ENCODE results near the gene OR8K5. TPM values are rescaled to one million over a fixed set of nuclear protein-coding genes. Genes with fewer than 3 reads are reported as not detected.

The OR8K5 gene
- total RNA-seq, 1 donor from 2014 or later: not detected

DNA sequence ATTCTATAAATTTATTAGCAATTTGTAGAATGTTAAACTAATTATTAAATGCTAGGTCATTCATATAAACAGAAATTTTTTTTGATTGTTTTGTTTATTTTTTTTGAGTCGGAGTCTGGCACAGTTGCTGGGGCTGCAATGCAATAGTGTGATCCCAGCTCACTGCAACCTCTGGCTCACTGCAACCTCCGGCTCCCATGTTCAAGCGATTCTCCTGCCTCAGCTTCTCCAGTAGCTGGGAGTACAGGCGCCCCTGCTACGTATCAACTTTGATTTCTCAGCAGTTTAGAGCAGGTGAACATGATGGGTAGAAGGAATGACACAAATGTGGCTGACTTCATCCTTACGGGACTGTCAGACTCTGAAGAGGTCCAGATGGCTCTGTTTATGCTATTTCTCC is 38.0 kb downstream of the OR8K5 start, which contains the start of gene OR8H3:
Gene OR8H3 (plus strand): TSS at position 301 of the 400 bp plus-strand sequence. CDS start 0 bp downstream, at position 301.
- no peak for TF ChIP-seq EZH2phosphoT487 (IDR thresholded peaks at IDR 0.05)
- TF ChIP-seq, protein P1, sequence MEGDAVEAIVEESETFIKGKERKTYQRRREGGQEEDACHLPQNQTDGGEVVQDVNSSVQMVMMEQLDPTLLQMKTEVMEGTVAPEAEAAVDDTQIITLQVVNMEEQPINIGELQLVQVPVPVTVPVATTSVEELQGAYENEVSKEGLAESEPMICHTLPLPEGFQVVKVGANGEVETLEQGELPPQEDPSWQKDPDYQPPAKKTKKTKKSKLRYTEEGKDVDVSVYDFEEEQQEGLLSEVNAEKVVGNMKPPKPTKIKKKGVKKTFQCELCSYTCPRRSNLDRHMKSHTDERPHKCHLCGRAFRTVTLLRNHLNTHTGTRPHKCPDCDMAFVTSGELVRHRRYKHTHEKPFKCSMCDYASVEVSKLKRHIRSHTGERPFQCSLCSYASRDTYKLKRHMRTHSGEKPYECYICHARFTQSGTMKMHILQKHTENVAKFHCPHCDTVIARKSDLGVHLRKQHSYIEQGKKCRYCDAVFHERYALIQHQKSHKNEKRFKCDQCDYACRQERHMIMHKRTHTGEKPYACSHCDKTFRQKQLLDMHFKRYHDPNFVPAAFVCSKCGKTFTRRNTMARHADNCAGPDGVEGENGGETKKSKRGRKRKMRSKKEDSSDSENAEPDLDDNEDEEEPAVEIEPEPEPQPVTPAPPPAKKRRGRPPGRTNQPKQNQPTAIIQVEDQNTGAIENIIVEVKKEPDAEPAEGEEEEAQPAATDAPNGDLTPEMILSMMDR (IDR thresholded peaks at IDR 0.05): no peak
- no peak for TF ChIP-seq EZH2 (IDR thresholded peaks at IDR 0.05)
- H3K27ac ChIP-seq: no peak within 1 kb of the TSS
- H3K4me1 ChIP-seq: no peaks in the 10 kb centered on the region
- H3K27me3 ChIP-seq: no peaks in the 10 kb centered on the region
- Mint-ChIP-seq H3K9me3 (peaks cover 3% of the 10 kb centered on the region), H3K4me1 (no peaks in the 10 kb centered on the region), H3K4me3 (no peak within 1 kb of the TSS), H3K27ac (no peak within 1 kb of the TSS), H3K36me3 (no peaks in the 10 kb centered on the region), H3K27me3 (ENCODE audit: insufficient read depth, low read depth) (no peaks in the 10 kb centered on the region)
- no peak within 1 kb of the TSS for H2AFZ ChIP-seq (replicated peaks)
- H3K36me3 ChIP-seq: no peaks in the 10 kb centered on the region
- DNase-seq (ENCODE audit: low spot score): no peak
- no peaks in the 10 kb centered on the region for H3K79me2 ChIP-seq (ENCODE audit: low read depth)
- H3K9ac ChIP-seq: no peak within 1 kb of the TSS
- H3F3A ChIP-seq (ENCODE audit: low read depth): no peaks in the 10 kb centered on the region
- no peaks in the 10 kb centered on the region for H3K9me3 ChIP-seq (ENCODE audit: low read depth)
- no peaks in the 10 kb centered on the region for H4K20me1 ChIP-seq (ENCODE audit: low read depth)
- no peak within 1 kb of the TSS for H3K4me2 ChIP-seq
- no peak within 1 kb of the TSS for H3K4me3 ChIP-seq

Other genes with a start within 250 kb of the OR8K5 start
- gene OR5W2, start 245.7 kb downstream of the OR8K5 start, total RNA-seq (ENCODE audit: low replicate concordance): not detected in 2 replicates
- not detected in 2 replicates for gene OR5I1, start 223.9 kb downstream of the OR8K5 start, total RNA-seq (ENCODE audit: low replicate concordance)
- gene OR10AG1, start 190.4 kb downstream of the OR8K5 start, total RNA-seq (ENCODE audit: low replicate concordance): not detected in 2 replicates
- not detected in 2 replicates for gene OR5F1, start 165.7 kb downstream of the OR8K5 start, total RNA-seq (ENCODE audit: low replicate concordance)
- not detected in 2 replicates for gene OR5AS1, start 132.7 kb downstream of the OR8K5 start, total RNA-seq (ENCODE audit: low replicate concordance)
- not detected in 2 replicates for gene OR8I2, start 67.0 kb downstream of the OR8K5 start, total RNA-seq (ENCODE audit: low replicate concordance)
- gene OR8H2, start 56.6 kb downstream of the OR8K5 start, total RNA-seq (ENCODE audit: low replicate concordance): not detected in 2 replicates
- gene OR8H3, start 37.9 kb downstream of the OR8K5 start, total RNA-seq (ENCODE audit: low replicate concordance): not detected in 2 replicates
- gene OR8J3, start 20.1 kb downstream of the OR8K5 start, total RNA-seq (ENCODE audit: low replicate concordance): not detected in 2 replicates
- not detected in 2 replicates for gene OR5J2, start 16.3 kb upstream of the OR8K5 start, total RNA-seq (ENCODE audit: low replicate concordance)
- gene OR5T2, start 73.9 kb upstream of the OR8K5 start, total RNA-seq (ENCODE audit: low replicate concordance): not detected in 2 replicates
- gene OR5T3, start 91.9 kb upstream of the OR8K5 start, total RNA-seq (ENCODE audit: low replicate concordance): not detected in 2 replicates
- gene OR5T1, start 113.8 kb upstream of the OR8K5 start, total RNA-seq (ENCODE audit: low replicate concordance): not detected in 2 replicates
- not detected in 2 replicates for gene OR8H1, start 131.9 kb upstream of the OR8K5 start, total RNA-seq (ENCODE audit: low replicate concordance)
- gene OR8K3, start 154.8 kb upstream of the OR8K5 start, total RNA-seq (ENCODE audit: low replicate concordance): not detected in 2 replicates
- not detected in 2 replicates for gene OR8K1, start 185.7 kb upstream of the OR8K5 start, total RNA-seq (ENCODE audit: low replicate concordance)
- gene OR8J1, start 194.0 kb upstream of the OR8K5 start, total RNA-seq (ENCODE audit: low replicate concordance): not detected in 2 replicates
- gene OR8U1, start 215.3 kb upstream of the OR8K5 start, total RNA-seq (ENCODE audit: low replicate concordance): not detected in 2 replicates

Data from neural progenitor cell (in vitro differentiated cells).